A549 (cell line): Measurements from ENCODE around the gene VSIG10. TPM values are rescaled to one million over a fixed set of nuclear protein-coding genes. Genes with fewer than 3 reads are reported as not detected.

Source experiments
- ATAC-seq, 2 experiments: fragments of 200-7000 bp in 1 of 2; fragments of >200 bp in 1 of 2; cut with Nextera tagmentation in 1 of 2; cut with Tn5 transposase in 1 of 2; 3 replicates each; pipeline versions ENCODE4 v1.8.0 to v1.9.1; 2018 to 2020; ENCODE audit warnings: mild to moderate bottlenecking in 1 of 2, moderate library complexity in 1 of 2
- CTCF ChIA-PET: fragments of 300-600 bp; sonication (Branson Sonifier 250); formaldehyde crosslinking; extraction: SDS; loops from one replicate; lab custom pipeline; 2021; ENCODE audit warnings: antibody characterized with exemption, inconsistent platforms; lab: Yijun Ruan, JAX
- POLR2A ChIA-PET: fragments of 350-600 bp; formaldehyde crosslinking; extraction: SDS; loops from one replicate; lab custom pipeline; 2021; ENCODE audit warnings: antibody characterized with exemption, inconsistent platforms; lab: Yijun Ruan, JAX
- DNase-seq, 2 experiments: peaks; one replicate each; pipeline versions ENCODE4 v3.0.0 to v3.0.0-alpha.2; 2011 to 2016; ENCODE audit warnings: low read depth in 1 of 2, low spot score in 1 of 2
- FAIRE-seq: peaks from 2 replicates; lab custom pipeline; 2011; peaks lifted over from hg19 to GRCh38; lab: Jason Lieb, UNC
- H3K27ac ChIP-seq, 2 experiments: fragments of >200 bp; sonication (Bioruptor Twin); formaldehyde crosslinking; 3 replicates each; pipeline ENCODE4 v1.5.1; 2016 to 2017
- H3K4me1 ChIP-seq: fragments of >200 bp; sonication (Bioruptor Twin); formaldehyde crosslinking; 3 replicates; pipeline ENCODE4 v1.6.1; 2016
- H3K4me2 ChIP-seq: fragments of >200 bp; sonication (Bioruptor Twin); formaldehyde crosslinking; 3 replicates; pipeline ENCODE4 v1.6.1; 2016
- H3K4me3 ChIP-seq: fragments of >200 bp; sonication (Bioruptor Twin); formaldehyde crosslinking; 3 replicates; pipeline ENCODE4 v1.5.1; 2016
- H3K9me3 ChIP-seq: fragments of >200 bp; sonication (Bioruptor Twin); formaldehyde crosslinking; 3 replicates; pipeline ENCODE4 v1.6.1; 2016
- CBX8 ChIP-seq: fragments of 200-600 bp; sonication (generic); IDR thresholded peaks from 2 replicates; pipeline ENCODE4 v1.6.1; 2016
- CHD2 ChIP-seq: fragments of 150-350 bp; IDR thresholded peaks from 2 replicates; pipeline ENCODE4 v1.6.1; 2014; ENCODE audit warnings: low read length; ENCODE audit not compliant: partially characterized antibody
- EHMT2 ChIP-seq: fragments of 200-600 bp; sonication (generic); IDR thresholded peaks from 2 replicates; pipeline ENCODE4 v1.6.1; 2016; ENCODE audit warnings: antibody characterized with exemption, low read depth, mild to moderate bottlenecking, moderate library complexity
- EP300 ChIP-seq, 2 experiments: fragments of >200 bp; sonication (Bioruptor Twin); formaldehyde crosslinking; IDR thresholded peaks; 2 replicates in 1 of 2; 3 replicates in 1 of 2; pipeline ENCODE4 v1.6.1; 2016 to 2017
- FOSL2 ChIP-seq, 2 experiments: fragments of 450-650 bp in 1 of 2; fragments of >200 bp in 1 of 2; sonication (Bioruptor Twin) in 1 of 2; formaldehyde crosslinking; IDR thresholded peaks; 2 replicates each; pipeline versions ENCODE4 v1.5.0 to v1.6.1; 2016 to 2020; ENCODE audit warnings: mild to moderate bottlenecking in 1 of 2, moderate library complexity in 1 of 2
- GATA3 ChIP-seq: IDR thresholded peaks from 2 replicates; pipeline ENCODE4 v1.6.1; 2012; ENCODE audit warnings: borderline replicate concordance
- JUN ChIP-seq, 2 experiments: fragments of >200 bp; sonication (Bioruptor Twin); formaldehyde crosslinking; IDR thresholded peaks; 2 replicates in 1 of 2; 3 replicates in 1 of 2; pipeline ENCODE4 v1.6.1; 2016 to 2017
- KDM1A ChIP-seq: fragments of 200-600 bp; sonication (generic); IDR thresholded peaks from 2 replicates; pipeline ENCODE4 v1.6.1; 2016; ENCODE audit warnings: low read depth, mild to moderate bottlenecking
- KDM5A ChIP-seq: fragments of 200-600 bp; sonication (generic); IDR thresholded peaks from 2 replicates; pipeline ENCODE4 v1.6.1; 2016; ENCODE audit warnings: antibody characterized with exemption, mild to moderate bottlenecking
- MAFK ChIP-seq: fragments of 450-650 bp; IDR thresholded peaks from 2 replicates; pipeline ENCODE4 v1.6.1; 2014; ENCODE audit not compliant: partially characterized antibody
- MYC ChIP-seq: IDR thresholded peaks from 2 replicates; pipeline ENCODE4 v1.6.1; 2012; ENCODE audit warnings: mild to moderate bottlenecking, inconsistent platforms, low read length, improper control_type of control experiment, borderline replicate concordance
- PBX3 ChIP-seq: IDR thresholded peaks from 2 replicates; pipeline ENCODE4 v1.6.1; 2012
- PHF8 ChIP-seq: fragments of 200-600 bp; sonication (generic); IDR thresholded peaks from 2 replicates; pipeline ENCODE4 v1.6.1; 2016; ENCODE audit warnings: low read depth, mild to moderate bottlenecking, antibody characterized with exemption, moderate library complexity, borderline replicate concordance
- RAD21 ChIP-seq, 2 experiments: fragments of >200 bp in 1 of 2; sonication (Bioruptor Twin) in 1 of 2; formaldehyde crosslinking in 1 of 2; IDR thresholded peaks in 1 of 2; conservative IDR thresholded peaks in 1 of 2; 2 replicates in 1 of 2; 3 replicates in 1 of 2; pipeline ENCODE4 v1.6.1; 2012 to 2018; ENCODE audit warnings: inconsistent platforms in 1 of 2
- RCOR1 ChIP-seq: fragments of 150-350 bp; IDR thresholded peaks from 2 replicates; pipeline ENCODE4 v1.6.1; 2014; ENCODE audit warnings: antibody characterized with exemption, low read length, low read depth
- REST ChIP-seq: fragments of 200-600 bp; sonication (generic); IDR thresholded peaks from 2 replicates; pipeline ENCODE4 v1.6.1; 2016; ENCODE audit warnings: antibody characterized with exemption, mild to moderate bottlenecking, moderate library complexity
- RNF2 ChIP-seq: fragments of 200-600 bp; sonication (generic); IDR thresholded peaks from 2 replicates; pipeline ENCODE4 v1.6.1; 2016; ENCODE audit warnings: low read depth, mild to moderate bottlenecking, antibody characterized with exemption, moderate library complexity, borderline replicate concordance
- SREBF2 ChIP-seq: fragments of 450-650 bp; IDR thresholded peaks from 2 replicates; pipeline ENCODE4 v1.6.1; 2014; ENCODE audit warnings: mild to moderate bottlenecking, moderate library complexity
- TP53 ChIP-seq: fragments of 250-450 bp; sonication (Bioruptor Pico); IDR thresholded peaks from 2 replicates; pipeline ENCODE4 v1.5.0; 2021; ENCODE audit warnings: mild to moderate bottlenecking, moderate library complexity
- USF2 ChIP-seq: fragments of 450-650 bp; IDR thresholded peaks from 2 replicates; pipeline ENCODE4 v1.6.1; 2014; ENCODE audit warnings: antibody characterized with exemption
- ZFP36 ChIP-seq: fragments of 450-650 bp; IDR thresholded peaks from 2 replicates; pipeline ENCODE4 v1.6.1; 2014; ENCODE audit warnings: borderline replicate concordance; ENCODE audit not compliant: partially characterized antibody
- WGBS: methylation state at CpG from one replicate; pipeline ENCODE4 v1.1.6; 2017; ENCODE audit errors: missing lambda C conversion rate; 5-methylcytosine and 5-hydroxymethylcytosine counted together
- polyA plus RNA-seq, 4 experiments: library from polyadenylated mRNA; depleted of rRNA in 3 of 4; stranded (reverse); fragments of >200 nt; fragmentation: RNase III in 1 of 4; extraction: RNeasy Plus Mini Kit Qiagen cat#74134 plus additional on column Dnase treatment in 1 of 4; gene quantifications; 2 replicates in 3 of 4; 3 replicates in 1 of 4; pipeline ENCODE4 v1.2.3, GENCODE V29; 2011 to 2017

VSIG10 gene
- polyA plus RNA-seq, 2 of the 4 experiments (the other 2 are of a cell fraction) = 18.3 to 20.2 TPM

- CTCF ChIA-PET = interaction anchor here (1.0 to 1.2 kb wide), 2 partner anchors 8 to 21 kb away, joined by 3 read pairs; no protein-coding TSS in a partner anchor
These were observed 44.5 kb upstream of the VSIG10 start for GRCh38 chr12:118148287-118148686.

GRCh38 chr12:118145798-118146156, 42.0 kb upstream of the VSIG10 start:
- 93% methylated on average over 9 of the region's 9 CpGs for WGBS
- Histone ChIP-seq H3K27ac (no peak overlapping the region), H3K4me1 (no peaks in the 10 kb centered on the region), H3K9me3 (no peaks in the 10 kb centered on the region), H3K4me3 (no peak overlapping the region), H3K4me2 (no peak overlapping the region)
- FAIRE-seq = no peak
- no peak for TF ChIP-seq KDM1A
- no peak for TF ChIP-seq ZFP36
- TF ChIP-seq EP300 (IDR thresholded peaks at IDR 0.05) = no peak
- no peak for TF ChIP-seq USF2
- TF ChIP-seq PBX3 = no peak
- TF ChIP-seq KDM5A = no peak
- no peak for TF ChIP-seq FOSL2 (IDR thresholded peaks at IDR 0.05)
- no peak for TF ChIP-seq FOSL2 (CRISPR knock-in tag; IDR thresholded peaks at IDR 0.05)
- POLR2A ChIA-PET = no interaction called here
- CTCF ChIA-PET = no interaction called here
- ATAC-seq = no peak
- no peak for DNase-seq

More at GRCh38 chr12:118148287-118148686, 44.5 kb upstream of the VSIG10 start:
- Histone ChIP-seq H3K4me1 (no peaks in the 10 kb centered on the region), H3K4me2 (no peak overlapping the region), H3K9me3 (no peaks in the 10 kb centered on the region), H3K4me3 (no peak overlapping the region), H3K27ac (no peak overlapping the region)
- TF ChIP-seq GATA3 (no peak), PHF8 (no peak), MAFK (no peak), CBX8 (no peak), MYC (no peak), CHD2 (no peak), SREBF2 (no peak), RAD21 (conservative IDR thresholded peaks at IDR 0.05 in 1 of 2, IDR thresholded peaks at IDR 0.05 in 1 of 2) (no peak), RNF2 (no peak), RCOR1 (no peak), KDM1A (no peak), TP53 (CRISPR knock-in tag) (no peak), JUN (IDR thresholded peaks at IDR 0.05) (no peak), REST (no peak), EHMT2 (no peak)
- 96% methylated on average over 5 of the region's 5 CpGs for WGBS
- POLR2A ChIA-PET = interaction anchor here (1.8 kb wide), 1 partner anchor 13 kb away, joined by 5 read pairs; the partner anchor contains the start of gene PEBP1
- FAIRE-seq (no peak), DNase-seq (no peak), ATAC-seq (no peak)
